Tibial artery (tissue), 4 donors: ENCODE results near the gene RGL2.

ENCODE experiments used
- DNase-seq, 2 donors: peaks; one replicate each; pipeline ENCODE4 v3.0.0-alpha.2; 2019
- H3K27ac ChIP-seq, 2 donors: fragments of 200-600 bp; sonication (generic) in 1 of 2; 1 replicate in 1 of 2; 2 replicates in 1 of 2; pipeline ENCODE4 v1.5.1; 2018 to 2019; ENCODE audit warnings: mild to moderate bottlenecking in 1 of 2
- H3K27me3 ChIP-seq, 2 donors: fragments of 200-600 bp; sonication (generic) in 1 of 2; one replicate each; pipeline versions ENCODE4 v1.5.1 to v1.6.0; 2016 to 2019
- H3K36me3 ChIP-seq, 3 donors: fragments of 200-600 bp; sonication (generic) in 2 of 3; one replicate each; pipeline ENCODE4 v1.5.1; 2016 to 2019; ENCODE audit warnings: mild to moderate bottlenecking in 2 of 3
- H3K4me1 ChIP-seq, 4 donors: fragments of 200-600 bp; sonication (generic) in 2 of 4; 1 replicate in 3 of 4; 2 replicates in 1 of 4; pipeline ENCODE4 v1.5.1; 2016 to 2019
- H3K4me3 ChIP-seq, 2 donors: fragments of 200-600 bp; sonication (generic) in 1 of 2; 1 replicate in 1 of 2; 2 replicates in 1 of 2; pipeline ENCODE4 v1.5.1; 2018 to 2019; ENCODE audit warnings: mild to moderate bottlenecking in 2 of 2
- H3K9me3 ChIP-seq, 3 donors: fragments of 200-600 bp; sonication (generic) in 1 of 3; one replicate each; pipeline ENCODE4 v1.5.1; 2016 to 2019
- intact Hi-C: fragments of 100-400 bp; cut with DNase I; formaldehyde crosslinking; loops from one replicate; pipeline ENCODE4 v1.15.0; 2023; ENCODE audit warnings: low total_unique reads
- TF ChIP-seq, protein P1 (sequence below), 2 experiments: fragments of 200-600 bp in 1 of 2; fragments of 450-650 bp in 1 of 2; IDR thresholded peaks; one replicate each; pipeline ENCODE4 v1.5.1; 2017 to 2019; ENCODE audit warnings: antibody characterized with exemption in 2 of 2, mild to moderate bottlenecking in 1 of 2, moderate library complexity in 1 of 2

RGL2 gene

DNA sequence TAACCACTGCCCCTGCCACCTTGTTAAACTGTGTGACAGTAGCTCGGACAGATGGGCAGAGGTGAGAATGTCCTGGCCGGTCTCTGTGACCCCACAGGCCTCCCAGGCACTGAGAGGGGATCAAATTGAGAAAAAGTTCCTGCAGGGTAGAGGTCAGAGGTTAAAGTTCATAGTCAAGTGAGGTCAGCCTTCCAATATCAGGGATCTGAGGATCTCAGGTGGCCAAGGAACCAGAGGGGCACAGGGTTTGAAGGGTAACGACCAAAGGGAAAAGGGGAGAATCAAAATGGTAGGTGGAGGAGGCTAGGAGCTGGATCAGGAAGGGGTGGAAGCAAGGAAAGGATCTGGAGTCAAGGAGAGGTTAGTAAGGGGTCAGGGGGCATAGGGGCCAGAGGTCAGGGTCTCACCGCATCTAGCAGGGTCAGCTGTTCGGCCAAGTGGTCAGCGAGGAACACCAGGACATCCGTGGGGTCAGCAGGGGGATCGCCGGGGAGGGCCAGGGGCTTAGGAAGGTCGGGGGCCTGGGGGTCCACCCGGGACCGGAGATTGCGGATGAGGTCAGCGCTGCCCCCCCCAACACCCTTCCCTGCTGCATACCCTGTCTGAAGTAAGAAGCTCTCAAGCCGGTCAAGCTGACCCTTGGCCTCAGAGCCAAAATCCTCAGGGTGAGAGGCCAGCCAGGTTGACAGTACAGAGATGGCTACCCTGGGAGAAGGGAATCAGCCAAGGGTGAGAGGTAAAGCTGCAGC lies 2.9 kb downstream of the RGL2 start:
- TF ChIP-seq, protein P1, sequence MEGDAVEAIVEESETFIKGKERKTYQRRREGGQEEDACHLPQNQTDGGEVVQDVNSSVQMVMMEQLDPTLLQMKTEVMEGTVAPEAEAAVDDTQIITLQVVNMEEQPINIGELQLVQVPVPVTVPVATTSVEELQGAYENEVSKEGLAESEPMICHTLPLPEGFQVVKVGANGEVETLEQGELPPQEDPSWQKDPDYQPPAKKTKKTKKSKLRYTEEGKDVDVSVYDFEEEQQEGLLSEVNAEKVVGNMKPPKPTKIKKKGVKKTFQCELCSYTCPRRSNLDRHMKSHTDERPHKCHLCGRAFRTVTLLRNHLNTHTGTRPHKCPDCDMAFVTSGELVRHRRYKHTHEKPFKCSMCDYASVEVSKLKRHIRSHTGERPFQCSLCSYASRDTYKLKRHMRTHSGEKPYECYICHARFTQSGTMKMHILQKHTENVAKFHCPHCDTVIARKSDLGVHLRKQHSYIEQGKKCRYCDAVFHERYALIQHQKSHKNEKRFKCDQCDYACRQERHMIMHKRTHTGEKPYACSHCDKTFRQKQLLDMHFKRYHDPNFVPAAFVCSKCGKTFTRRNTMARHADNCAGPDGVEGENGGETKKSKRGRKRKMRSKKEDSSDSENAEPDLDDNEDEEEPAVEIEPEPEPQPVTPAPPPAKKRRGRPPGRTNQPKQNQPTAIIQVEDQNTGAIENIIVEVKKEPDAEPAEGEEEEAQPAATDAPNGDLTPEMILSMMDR (IDR thresholded peaks at IDR 0.05) = no peak
- H3K4me3 ChIP-seq = no peak overlapping the region
- no peak overlapping the region for H3K27ac ChIP-seq
- no peak for DNase-seq
- H3K4me1 ChIP-seq = peaks cover 0 to 33% (median 19%) of the 10 kb centered on the region in 4 donors
- H3K9me3 ChIP-seq = no peaks in the 10 kb centered on the region
- H3K27me3 ChIP-seq = no peaks in the 10 kb centered on the region
- intact Hi-C loops = loop anchor here (10.0 kb wide), 1 partner anchor 119 kb away; the partner anchor contains the start of genes CUTA and PHF1
- H3K36me3 ChIP-seq = peaks cover 15 to 60% (median 47%) of the 10 kb centered on the region in 3 donors

DNA sequence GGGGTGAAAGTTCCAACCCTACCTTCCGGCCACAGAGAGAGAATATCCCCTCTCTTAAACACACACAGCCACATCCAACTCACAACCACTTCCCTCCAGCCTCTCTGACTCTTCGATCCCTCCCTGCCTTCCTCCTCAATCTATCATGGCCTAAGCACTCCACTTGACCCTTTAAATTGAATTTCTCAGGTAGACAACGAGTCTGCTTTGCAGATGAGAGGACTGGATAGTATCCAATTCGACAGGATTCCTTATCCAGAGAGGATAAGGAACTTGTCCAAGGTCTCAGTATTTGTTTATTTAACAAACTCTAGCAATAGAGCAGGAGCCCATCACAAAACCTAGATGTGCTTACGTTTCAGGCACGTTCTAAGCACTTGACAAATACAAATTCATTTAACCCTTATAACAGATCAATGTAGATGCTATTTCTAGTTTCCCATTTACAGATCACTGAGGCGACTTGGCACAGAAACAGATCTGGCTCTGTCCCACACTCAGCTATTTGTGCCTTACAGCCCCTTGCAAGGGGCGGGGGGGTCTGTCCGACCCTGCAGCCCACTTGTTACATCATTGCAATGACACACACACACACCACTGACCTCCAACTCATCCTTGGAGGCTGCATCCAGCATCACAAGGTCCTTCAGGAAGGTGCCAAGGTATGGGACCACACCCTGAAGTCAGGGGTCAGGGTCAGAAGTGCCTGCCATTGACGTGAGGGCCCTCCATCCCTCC lies 4.5 kb downstream of the RGL2 start:
- peaks cover 15 to 60% (median 50%) of the 10 kb centered on the region in 3 donors for H3K36me3 ChIP-seq
- TF ChIP-seq, protein P1 (IDR thresholded peaks at IDR 0.05) = no peak

DNA sequence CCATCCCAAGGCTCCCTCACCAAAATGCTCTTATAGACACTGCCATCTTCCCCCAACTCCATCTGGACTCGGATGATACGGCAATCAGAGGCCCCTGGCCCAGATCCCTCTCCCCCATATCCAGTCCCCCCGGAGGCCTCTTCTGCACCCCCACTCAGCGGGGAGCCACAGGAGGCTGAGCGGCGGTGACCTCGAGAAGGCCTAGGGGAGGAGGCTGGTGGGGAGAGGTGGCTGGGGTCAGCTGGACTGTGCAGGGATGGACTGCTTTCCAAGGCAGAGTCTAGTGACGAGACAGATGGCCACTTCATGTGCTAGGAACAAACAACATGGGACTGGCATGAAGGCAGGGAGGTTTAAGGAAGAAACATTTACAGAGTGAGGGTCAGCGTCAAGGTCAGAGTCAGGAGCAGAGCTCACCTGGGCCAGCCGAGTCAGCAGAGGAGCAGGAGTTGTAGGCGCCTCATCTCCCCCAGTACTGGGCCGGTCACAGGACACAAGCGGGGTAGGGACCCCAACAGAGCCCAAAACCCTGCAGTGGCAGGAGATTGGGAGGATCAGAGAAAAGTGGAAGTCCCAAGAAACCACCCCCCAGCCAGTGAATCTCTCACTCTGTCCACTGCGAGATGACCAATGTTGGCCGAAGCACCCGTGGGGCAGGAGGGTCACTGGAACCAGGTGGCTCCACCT lies 5.6 kb downstream of the RGL2 start:
- TF ChIP-seq, protein P1 (IDR thresholded peaks at IDR 0.05) = no peak
- no peak overlapping the region for H3K4me3 ChIP-seq
- H3K4me1 ChIP-seq = peaks cover 4 to 41% (median 29%) of the 10 kb centered on the region in 4 donors
- intact Hi-C loops = loop anchor here (10.0 kb wide), 1 partner anchor 122 kb away; the partner anchor contains the start of genes CUTA and PHF1
- H3K27ac ChIP-seq = no peak overlapping the region
- H3K27me3 ChIP-seq = no peaks in the 10 kb centered on the region
- DNase-seq = no peak
- peaks cover 15 to 60% (median 50%) of the 10 kb centered on the region in 3 donors for H3K36me3 ChIP-seq
- H3K9me3 ChIP-seq = no peaks in the 10 kb centered on the region

More for the DNA sequence above, 4.5 kb downstream of the RGL2 start:
- no peak for DNase-seq
- Histone ChIP-seq H3K9me3 (no peaks in the 10 kb centered on the region), H3K4me1 (peaks cover 0 to 35% (median 24%) of the 10 kb centered on the region in 4 donors), H3K27me3 (no peaks in the 10 kb centered on the region), H3K27ac (no peak overlapping the region), H3K4me3 (no peak overlapping the region)
- intact Hi-C loops = loop anchor here (10.0 kb wide), 1 partner anchor 121 kb away; the partner anchor contains the start of genes CUTA and PHF1

DNA sequence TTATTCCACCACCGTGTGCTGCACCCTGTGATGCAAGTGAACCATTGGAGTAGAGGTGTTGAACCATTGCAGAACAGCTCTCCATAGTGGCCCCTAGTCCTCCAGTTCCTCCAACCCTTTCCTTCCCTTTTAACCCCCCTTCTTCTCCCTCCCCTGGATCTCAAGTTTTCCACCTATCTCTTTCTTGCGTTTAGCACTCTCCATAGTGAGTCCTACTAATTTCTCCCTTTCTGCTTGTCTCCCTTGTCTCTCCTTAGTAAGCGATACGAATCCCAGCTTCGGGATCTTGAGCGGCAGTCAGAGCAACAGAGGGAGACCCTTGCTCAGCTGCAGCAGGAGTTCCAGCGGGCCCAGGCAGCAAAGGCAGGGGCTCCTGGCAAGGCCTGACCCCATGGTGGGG lies 8.3 kb downstream of the RGL2 start:
- TF ChIP-seq, protein P1 (IDR thresholded peaks at IDR 0.05) = no peak
- peaks cover 34 to 67% (median 56%) of the 10 kb centered on the region in 3 donors for H3K36me3 ChIP-seq
- no peaks in the 10 kb centered on the region for H3K27me3 ChIP-seq
- intact Hi-C loops = loop anchor here (10.0 kb wide), 1 partner anchor 124 kb away; the partner anchor contains the start of genes CUTA and PHF1
- H3K4me3 ChIP-seq = peak overlapping the region; percentile 73 to 79
- peaks cover 4 to 25% (median 22%) of the 10 kb centered on the region in 4 donors for H3K4me1 ChIP-seq
- H3K27ac ChIP-seq = peak overlapping the region in 1 of 2 donors; percentile 81
- DNase-seq = no peak
- no peaks in the 10 kb centered on the region for H3K9me3 ChIP-seq

DNA sequence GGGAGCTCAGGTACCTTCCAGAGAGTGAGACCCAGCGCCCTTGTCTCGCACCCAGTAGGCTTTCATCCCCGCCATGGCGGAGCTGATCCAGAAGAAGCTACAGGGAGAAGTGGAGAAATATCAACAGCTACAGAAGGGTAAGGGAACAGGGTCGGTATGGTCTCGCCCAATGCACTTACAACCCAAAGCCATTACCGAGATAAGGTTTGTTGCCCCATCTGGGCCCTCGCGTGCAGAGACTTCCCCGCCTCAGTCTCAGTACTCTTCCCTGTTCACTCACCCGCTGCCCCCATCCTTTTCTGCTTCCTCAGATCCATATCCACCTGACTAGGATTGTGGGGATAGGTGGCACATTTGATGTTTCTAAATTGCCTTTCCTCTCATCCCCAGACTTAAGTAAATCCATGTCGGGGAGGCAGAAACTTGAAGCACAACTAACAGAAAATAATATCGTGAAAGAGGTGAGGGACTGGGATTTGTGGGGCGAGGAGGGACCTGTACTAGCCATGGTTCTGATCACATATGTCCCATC lies 8.9 kb downstream of the RGL2 start:
- intact Hi-C loops = loop anchor here (10.0 kb wide), 1 partner anchor 125 kb away; the partner anchor contains the start of genes CUTA and PHF1
- Histone ChIP-seq H3K4me1 (peaks cover 4 to 25% (median 22%) of the 10 kb centered on the region in 4 donors), H3K27me3 (no peaks in the 10 kb centered on the region), H3K4me3 (peak overlapping the region; percentile 73 to 79), H3K27ac (peak overlapping the region; percentile 69 to 81), H3K36me3 (peaks cover 34 to 67% (median 54%) of the 10 kb centered on the region in 3 donors), H3K9me3 (no peaks in the 10 kb centered on the region)
- TF ChIP-seq, protein P1 (IDR thresholded peaks at IDR 0.05) = no peak
- DNase-seq = no peak
